ENCODE data around the gene TCEAL4. TPM values are rescaled to one million over a fixed set of nuclear protein-coding genes. Genes with fewer than 3 reads are reported as not detected.

Gene TCEAL4
- total and polyA plus RNA-seq, 3 donors from 2014 or later, result 62.6 to 149 (median 132) TPM

- Histone ChIP-seq H3K4me3 (no peak overlapping the region), H3K9me3 (no peaks in the 10 kb centered on the region), H3K27me3 (no peaks in the 10 kb centered on the region), H3K27ac (no peak overlapping the region), H3K36me3 (ENCODE audit: low read depth, missing control alignments) (no peaks in the 10 kb centered on the region), H3K4me1 (no peaks in the 10 kb centered on the region)
- WGBS, 2 donors, result 100% methylated on average over 1 of the region's 1 CpG
- intact Hi-C loops (cut with DNase I; ENCODE audit: low total_unique reads), result no loop called here
- TF ChIP-seq POLR2A (IDR thresholded peaks at IDR 0.05), result no peak
- TF ChIP-seq, protein P1, sequence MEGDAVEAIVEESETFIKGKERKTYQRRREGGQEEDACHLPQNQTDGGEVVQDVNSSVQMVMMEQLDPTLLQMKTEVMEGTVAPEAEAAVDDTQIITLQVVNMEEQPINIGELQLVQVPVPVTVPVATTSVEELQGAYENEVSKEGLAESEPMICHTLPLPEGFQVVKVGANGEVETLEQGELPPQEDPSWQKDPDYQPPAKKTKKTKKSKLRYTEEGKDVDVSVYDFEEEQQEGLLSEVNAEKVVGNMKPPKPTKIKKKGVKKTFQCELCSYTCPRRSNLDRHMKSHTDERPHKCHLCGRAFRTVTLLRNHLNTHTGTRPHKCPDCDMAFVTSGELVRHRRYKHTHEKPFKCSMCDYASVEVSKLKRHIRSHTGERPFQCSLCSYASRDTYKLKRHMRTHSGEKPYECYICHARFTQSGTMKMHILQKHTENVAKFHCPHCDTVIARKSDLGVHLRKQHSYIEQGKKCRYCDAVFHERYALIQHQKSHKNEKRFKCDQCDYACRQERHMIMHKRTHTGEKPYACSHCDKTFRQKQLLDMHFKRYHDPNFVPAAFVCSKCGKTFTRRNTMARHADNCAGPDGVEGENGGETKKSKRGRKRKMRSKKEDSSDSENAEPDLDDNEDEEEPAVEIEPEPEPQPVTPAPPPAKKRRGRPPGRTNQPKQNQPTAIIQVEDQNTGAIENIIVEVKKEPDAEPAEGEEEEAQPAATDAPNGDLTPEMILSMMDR (IDR thresholded peaks at IDR 0.05), result no peak
- no peak for DNase-seq
Observed at GRCh38 chrX:103614999-103615398, 29.7 kb downstream of the TCEAL4 start.

- no peak for TF ChIP-seq POLR2A (IDR thresholded peaks at IDR 0.05)
- TF ChIP-seq, protein P1 (IDR thresholded peaks at IDR 0.05), result no peak
- DNase-seq, result no peak
- H3K4me3 ChIP-seq, result no peak overlapping the region
- H3K27me3 ChIP-seq, result no peaks in the 10 kb centered on the region
- no peaks in the 10 kb centered on the region for H3K36me3 ChIP-seq (ENCODE audit: low read depth, missing control alignments)
- no peaks in the 10 kb centered on the region for H3K4me1 ChIP-seq
- H3K27ac ChIP-seq, result no peak overlapping the region
- H3K9me3 ChIP-seq, result no peaks in the 10 kb centered on the region
- intact Hi-C loops (cut with DNase I; ENCODE audit: low total_unique reads), result no loop called here
Observed at GRCh38 chrX:103615781-103616371, 30.6 kb downstream of the TCEAL4 start.

DNA sequence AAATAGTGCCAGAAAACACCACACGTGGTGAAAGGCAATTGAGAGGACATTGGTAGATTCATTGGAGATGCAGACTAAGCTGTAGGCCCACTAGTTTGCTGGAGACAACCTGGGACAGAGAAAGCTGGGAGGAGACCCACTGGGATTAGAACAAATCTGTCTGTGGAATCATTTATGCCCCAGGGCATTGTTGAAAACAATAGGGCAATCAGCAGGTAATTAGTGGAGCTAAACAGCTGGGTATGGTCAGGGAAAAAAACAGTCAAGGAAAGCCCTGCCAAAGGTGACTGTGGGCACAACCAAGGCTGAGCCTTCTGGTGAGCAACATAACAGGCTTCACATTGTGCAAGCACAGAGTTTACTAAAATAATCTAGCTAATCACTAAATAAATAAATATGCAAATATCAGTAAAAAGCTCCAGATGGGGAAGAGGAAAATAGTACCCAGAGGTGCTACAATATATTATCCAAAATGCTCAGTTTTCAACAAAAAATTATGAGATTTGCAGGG, 31.4 kb downstream of the TCEAL4 start:
- no peak for DNase-seq
- H3K4me1 ChIP-seq, result no peaks in the 10 kb centered on the region
- H3K36me3 ChIP-seq (ENCODE audit: low read depth, missing control alignments), result no peaks in the 10 kb centered on the region
- 62% methylated on average over 1 of the region's 1 CpG; no CpG with 5 or more reads in 1 of the 2 donors for WGBS, 2 donors
- intact Hi-C loops (cut with DNase I; ENCODE audit: low total_unique reads), result no loop called here
- H3K27me3 ChIP-seq, result no peaks in the 10 kb centered on the region
- H3K27ac ChIP-seq, result no peak overlapping the region
- no peaks in the 10 kb centered on the region for H3K9me3 ChIP-seq
- H3K4me3 ChIP-seq, result no peak overlapping the region
- no peak for TF ChIP-seq POLR2A (IDR thresholded peaks at IDR 0.05)
- TF ChIP-seq, protein P1 (IDR thresholded peaks at IDR 0.05), result no peak

DNA sequence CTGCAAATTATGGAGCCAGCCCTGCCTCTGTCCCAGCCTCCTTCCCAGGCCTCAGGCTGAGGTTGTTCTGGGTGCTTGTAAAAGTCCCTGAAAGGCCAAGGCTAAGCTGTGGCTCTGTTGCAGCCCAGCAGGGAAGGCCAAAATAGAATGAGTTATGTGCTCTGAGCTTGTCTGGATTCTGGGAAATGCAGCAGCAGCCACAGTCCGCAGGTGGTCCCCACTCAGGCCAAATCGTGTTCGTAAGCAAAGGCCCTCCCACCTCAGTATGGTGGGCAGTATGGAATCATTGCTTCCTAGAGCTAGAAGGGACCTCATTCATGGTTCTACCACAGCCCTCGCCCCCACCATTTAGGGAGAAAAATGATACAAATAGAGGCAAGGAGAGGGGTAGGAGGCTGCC, 38.8 kb downstream of the TCEAL4 start:
- WGBS, 2 donors, result 33 to 38% methylated on average over 1 to 4 of the region's 4 CpGs
- Histone ChIP-seq H3K4me1 (no peaks in the 10 kb centered on the region), H3K36me3 (ENCODE audit: low read depth, missing control alignments) (no peaks in the 10 kb centered on the region), H3K27ac (peak overlapping the region; percentile 68 to 93), H3K4me3 (no peak overlapping the region), H3K9me3 (no peaks in the 10 kb centered on the region), H3K27me3 (no peaks in the 10 kb centered on the region)
- intact Hi-C loops (cut with DNase I; ENCODE audit: low total_unique reads), result no loop called here
- DNase-seq, result peak; percentile 50
- TF ChIP-seq POLR2A (IDR thresholded peaks at IDR 0.05), result no peak
- TF ChIP-seq, protein P1 (IDR thresholded peaks at IDR 0.05), result no peak

DNA sequence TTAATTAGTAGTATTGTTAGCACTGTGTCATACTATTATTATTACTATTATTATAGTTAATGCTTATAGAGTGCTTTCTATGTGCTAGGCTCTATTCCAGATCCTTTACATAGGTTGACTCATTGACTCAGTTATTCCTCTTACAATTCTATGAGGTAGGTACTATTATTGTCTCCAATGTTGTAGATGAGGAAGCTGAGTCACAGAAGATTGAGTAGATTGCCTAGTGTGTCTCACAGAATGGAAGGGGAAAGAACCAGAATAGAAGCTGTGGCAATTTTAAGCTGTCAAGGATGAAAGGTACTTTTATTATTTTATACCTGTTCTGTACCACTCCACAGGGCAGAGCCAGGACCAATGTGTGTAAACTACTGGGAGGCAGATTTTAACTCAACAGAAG, 41.5 kb downstream of the TCEAL4 start:
- intact Hi-C loops (cut with DNase I; ENCODE audit: low total_unique reads), result loop anchor here (5.0 kb wide), 1 partner anchor 90 kb away; no protein-coding TSS in a partner anchor
- H3K27ac ChIP-seq, result peak overlapping the region; percentile 44 to 93
- TF ChIP-seq, protein P1 (IDR thresholded peaks at IDR 0.05), result no peak
- no peak for TF ChIP-seq POLR2A (IDR thresholded peaks at IDR 0.05)
- no peaks in the 10 kb centered on the region for H3K4me1 ChIP-seq
- no peaks in the 10 kb centered on the region for H3K27me3 ChIP-seq
- H3K36me3 ChIP-seq (ENCODE audit: low read depth, missing control alignments), result no peaks in the 10 kb centered on the region
- no peak for DNase-seq
- H3K4me3 ChIP-seq, result no peak overlapping the region
- no peaks in the 10 kb centered on the region for H3K9me3 ChIP-seq
